ENCODE data around the gene SMIM45.

SMIM45 gene

GRCh38 chr22:41909310-41910049, 42.5 kb upstream of the SMIM45 start:
- H3K4me2 ChIP-seq (ENCODE audit: insufficient read depth, low read length), result no peak overlapping the region
- TF ChIP-seq POLR2AphosphoS5 (IDR thresholded peaks at IDR 0.05; ENCODE audit: insufficient read depth, low read depth, low read length) (no peak), GATA2 (IDR thresholded peaks at IDR 0.05; ENCODE audit: insufficient read depth, insufficient read length, low read depth, low read length) (no peak), FOS (IDR thresholded peaks at IDR 0.05; ENCODE audit: borderline replicate concordance, insufficient read depth, low read length) (no peak), POLR2A (IDR thresholded peaks at IDR 0.05; ENCODE audit: low read depth, low read length) (no peak), EZH2 (IDR thresholded peaks at IDR 0.05; ENCODE audit: borderline replicate concordance, low read depth, low read length, severe bottlenecking) (no peak), MAX (IDR thresholded peaks at IDR 0.05; ENCODE audit: insufficient read depth, insufficient read length) (no peak), JUN (IDR thresholded peaks at IDR 0.05; ENCODE audit: borderline replicate concordance, insufficient read depth, insufficient read length, low read depth) (no peak), MYC (IDR thresholded peaks at IDR 0.05; ENCODE audit: low read depth, low read length) (no peak), CTCF (IDR thresholded peaks at IDR 0.05; ENCODE audit: extremely low read depth in 1 of 2, insufficient read depth in 1 of 2, low read depth in 1 of 2, low read length in 2 of 2) (no peak)
- peaks cover 4 to 5% of the 10 kb centered on the region in 2 experiments for H3K36me3 ChIP-seq (ENCODE audit: control insufficient read depth in 2 of 2, extremely low read depth in 1 of 2, insufficient read depth in 2 of 2, low read length in 2 of 2)
- FAIRE-seq (no peak), DNase-seq (ENCODE audit: low read depth, low spot score) (no peak)
- H2AFZ ChIP-seq (ENCODE audit: low read depth, low read length), result no peak overlapping the region
- ChIA-PET POLR2A (no interaction called here), CTCF (interaction anchor here (1.5 to 4.5 kb wide), 2 partner anchors 16 to 31 kb away, joined by 5 to 28 read pairs; partner anchors contain the start of gene TNFRSF13C)
- H3K79me2 ChIP-seq (ENCODE audit: control insufficient read depth, insufficient read depth, low read length), result no peaks in the 10 kb centered on the region
- H3K4me3 ChIP-seq (replicated peaks in 1 of 3; ENCODE audit: insufficient read depth in 1 of 3, low read depth in 1 of 3, low read length in 3 of 3), result no peak overlapping the region
- H3K9me3 ChIP-seq (replicated peaks; ENCODE audit: control insufficient read depth, insufficient read depth, low read length), result no peaks in the 10 kb centered on the region
- no TSS peak for BruUV-seq (replicated peaks)
- dilution Hi-C loops (cut with MboI; ENCODE audit: extremely low pct_ligation_motif_present, low sequenced_read_pairs), result no loop called here
- no peak overlapping the region for H3K27ac ChIP-seq (ENCODE audit: insufficient read depth, low read depth, low read length)
- intact Hi-C loops (cut with micrococcal nuclease), result no loop called here
- peaks cover 29 to 48% of the 10 kb centered on the region in 2 experiments for H3K27me3 ChIP-seq (ENCODE audit: control insufficient read depth in 2 of 2, insufficient read depth in 2 of 2, low read length in 2 of 2)
- no peaks in the 10 kb centered on the region for H3K9me1 ChIP-seq (replicated peaks; ENCODE audit: control insufficient read depth, extremely low read depth, insufficient read depth, low read length)
- no peak overlapping the region for H3K9ac ChIP-seq (replicated peaks; ENCODE audit: extremely low read depth, insufficient read depth, low read length)
- peaks cover 6% of the 10 kb centered on the region for H3K4me1 ChIP-seq (ENCODE audit: control insufficient read depth, extremely low read depth, insufficient read depth, low read length)
- H4K20me1 ChIP-seq (replicated peaks; ENCODE audit: control insufficient read depth, extremely low read depth, insufficient read depth, low read length), result no peaks in the 10 kb centered on the region

Measured in endothelial cell of umbilical vein (primary cell).